ENCODE results near the gene COX7A1. TPM values are rescaled to one million over a fixed set of nuclear protein-coding genes. Genes with fewer than 3 reads are reported as not detected.

Gene COX7A1
- total RNA-seq, 1 donor from 2014 or later, result 64.2 TPM

- Histone ChIP-seq H3K27ac (no peak overlapping the region), H3K9me3 (no peaks in the 10 kb centered on the region), H3K36me3 (peaks cover 10% of the 10 kb centered on the region), H3K4me3 (no peak overlapping the region), H3K4me1 (no peaks in the 10 kb centered on the region), H3K27me3 (ENCODE audit: low read depth) (no peaks in the 10 kb centered on the region)
- TF ChIP-seq, protein P1, sequence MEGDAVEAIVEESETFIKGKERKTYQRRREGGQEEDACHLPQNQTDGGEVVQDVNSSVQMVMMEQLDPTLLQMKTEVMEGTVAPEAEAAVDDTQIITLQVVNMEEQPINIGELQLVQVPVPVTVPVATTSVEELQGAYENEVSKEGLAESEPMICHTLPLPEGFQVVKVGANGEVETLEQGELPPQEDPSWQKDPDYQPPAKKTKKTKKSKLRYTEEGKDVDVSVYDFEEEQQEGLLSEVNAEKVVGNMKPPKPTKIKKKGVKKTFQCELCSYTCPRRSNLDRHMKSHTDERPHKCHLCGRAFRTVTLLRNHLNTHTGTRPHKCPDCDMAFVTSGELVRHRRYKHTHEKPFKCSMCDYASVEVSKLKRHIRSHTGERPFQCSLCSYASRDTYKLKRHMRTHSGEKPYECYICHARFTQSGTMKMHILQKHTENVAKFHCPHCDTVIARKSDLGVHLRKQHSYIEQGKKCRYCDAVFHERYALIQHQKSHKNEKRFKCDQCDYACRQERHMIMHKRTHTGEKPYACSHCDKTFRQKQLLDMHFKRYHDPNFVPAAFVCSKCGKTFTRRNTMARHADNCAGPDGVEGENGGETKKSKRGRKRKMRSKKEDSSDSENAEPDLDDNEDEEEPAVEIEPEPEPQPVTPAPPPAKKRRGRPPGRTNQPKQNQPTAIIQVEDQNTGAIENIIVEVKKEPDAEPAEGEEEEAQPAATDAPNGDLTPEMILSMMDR (IDR thresholded peaks at IDR 0.05), result no peak
- DNase-seq (no peak), ATAC-seq (no peak)
- intact Hi-C loops (cut with DNase I), result no loop called here
Observed at GRCh38 chr19:36106441-36106840, 45.8 kb downstream of the COX7A1 start.

GRCh38 chr19:36103842-36104552, 48.2 kb downstream of the COX7A1 start:
- ATAC-seq, result no peak
- Histone ChIP-seq H3K9me3 (no peaks in the 10 kb centered on the region), H3K4me3 (no peak overlapping the region), H3K27me3 (ENCODE audit: low read depth) (no peaks in the 10 kb centered on the region), H3K27ac (no peak overlapping the region), H3K36me3 (no peaks in the 10 kb centered on the region), H3K4me1 (no peaks in the 10 kb centered on the region)
- intact Hi-C loops (cut with DNase I), result no loop called here
- TF ChIP-seq, protein P1 (IDR thresholded peaks at IDR 0.05), result no peak
- no peak for DNase-seq

DNA sequence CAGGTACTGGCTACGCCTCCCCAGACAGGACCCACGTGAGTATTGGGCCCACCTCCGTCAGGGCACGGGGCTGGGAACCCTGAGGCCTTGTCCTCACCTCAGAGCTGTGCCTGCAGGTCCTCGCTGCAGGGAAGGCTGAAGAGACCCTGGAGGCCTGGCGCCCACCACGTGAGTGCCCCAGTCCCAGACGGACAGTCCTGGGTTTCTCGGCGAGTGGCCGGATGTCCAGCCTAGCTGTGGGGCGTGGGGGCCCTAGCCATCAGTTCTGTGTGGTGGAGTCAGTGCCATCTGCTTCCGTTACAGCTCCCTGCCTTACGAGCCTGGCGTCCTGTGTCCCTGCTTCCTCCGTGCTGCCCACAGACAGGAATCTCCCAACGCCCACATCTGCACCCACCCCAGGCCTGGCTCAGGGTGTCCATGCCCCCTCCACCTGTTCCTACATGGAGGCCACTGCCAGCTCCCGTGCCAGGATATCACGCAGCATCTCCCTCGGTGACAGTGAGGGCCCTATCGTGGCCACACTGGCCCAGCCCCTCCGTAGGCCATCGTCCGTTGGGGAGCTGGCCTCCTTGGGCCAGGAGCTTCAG, 49.1 kb downstream of the COX7A1 start:
- no peak for DNase-seq
- no peaks in the 10 kb centered on the region for H3K27me3 ChIP-seq (ENCODE audit: low read depth)
- no peaks in the 10 kb centered on the region for H3K36me3 ChIP-seq

DNA sequence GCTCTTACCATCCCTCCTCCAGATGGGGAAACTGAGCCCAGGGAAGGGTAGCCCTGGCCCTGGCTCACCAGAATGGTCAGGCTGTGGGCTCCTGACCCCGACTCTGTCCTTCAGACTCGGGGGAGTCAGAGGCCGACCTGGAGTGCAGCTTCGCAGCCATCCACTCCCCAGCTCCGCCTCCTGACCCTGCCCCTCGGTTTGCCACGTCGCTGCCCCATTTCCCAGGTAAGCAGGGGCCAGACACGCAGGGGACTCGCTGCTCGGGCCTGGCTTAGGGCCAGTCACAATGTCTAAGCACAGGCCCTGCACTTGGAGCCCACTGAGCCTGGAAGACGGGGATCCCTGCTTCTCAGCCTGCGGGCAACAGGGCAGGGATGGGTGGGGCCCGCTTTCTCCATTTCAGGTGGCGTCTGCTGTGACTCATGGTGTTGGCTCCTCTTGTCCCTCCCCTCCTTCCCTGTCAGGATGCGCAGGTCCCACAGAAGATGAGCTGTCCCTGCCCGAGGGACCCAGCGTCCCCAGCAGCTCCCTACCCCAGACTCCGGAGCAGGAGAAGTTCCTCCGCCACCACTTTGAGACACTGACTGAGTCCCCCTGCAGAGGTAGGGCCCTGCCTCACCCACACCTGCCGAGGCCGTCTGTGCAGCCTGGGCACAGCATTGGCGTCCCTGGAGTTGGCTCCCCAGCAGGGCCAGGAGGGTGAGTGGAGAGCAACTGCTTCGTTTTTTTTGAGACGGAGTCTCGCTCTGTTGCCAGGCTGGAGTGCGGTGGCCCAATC, 50.5 kb downstream of the COX7A1 start:
- H3K4me1 ChIP-seq, result no peaks in the 10 kb centered on the region
- no peak overlapping the region for H3K27ac ChIP-seq
- no peaks in the 10 kb centered on the region for H3K36me3 ChIP-seq
- DNase-seq, result no peak
- no peaks in the 10 kb centered on the region for H3K9me3 ChIP-seq
- TF ChIP-seq, protein P1 (IDR thresholded peaks at IDR 0.05), result no peak
- H3K4me3 ChIP-seq, result no peak overlapping the region
- H3K27me3 ChIP-seq (ENCODE audit: low read depth), result no peaks in the 10 kb centered on the region
- no peak for ATAC-seq
- intact Hi-C loops (cut with DNase I), result no loop called here

More for the DNA sequence above, 49.1 kb downstream of the COX7A1 start:
- Histone ChIP-seq H3K4me1 (no peaks in the 10 kb centered on the region), H3K27ac (no peak overlapping the region), H3K4me3 (no peak overlapping the region), H3K9me3 (no peaks in the 10 kb centered on the region)
- intact Hi-C loops (cut with DNase I), result no loop called here
- TF ChIP-seq, protein P1 (IDR thresholded peaks at IDR 0.05), result no peak
- ATAC-seq, result no peak

Other genes starting within 250 kb of the COX7A1 start
- gene HCST, start 249.9 kb downstream of the COX7A1 start, total RNA-seq, result 43.3 TPM
- gene TYROBP, start 244.2 kb downstream of the COX7A1 start, total RNA-seq, result 460 TPM
- gene LRFN3, start 216.1 kb downstream of the COX7A1 start, total RNA-seq, result 14.6 TPM
- 14.4 TPM for gene SDHAF1, start 157.3 kb downstream of the COX7A1 start, total RNA-seq
- gene SYNE4, start 143.6 kb downstream of the COX7A1 start, total RNA-seq, result 8.9 TPM
- 21.0 TPM for gene ALKBH6, start 138.2 kb downstream of the COX7A1 start, total RNA-seq
- 8.1 TPM for gene CLIP3, start 119.6 kb downstream of the COX7A1 start, total RNA-seq
- 5.5 TPM for gene THAP8, start 98.2 kb downstream of the COX7A1 start, total RNA-seq
- gene WDR62, start 97.5 kb downstream of the COX7A1 start, total RNA-seq, result 1.3 TPM
- gene OVOL3, start 41.3 kb downstream of the COX7A1 start, total RNA-seq, result not detected
- 38.7 TPM for gene POLR2I, start 37.6 kb downstream of the COX7A1 start, total RNA-seq
- 90.2 TPM for gene TBCB, start 37.0 kb downstream of the COX7A1 start, total RNA-seq
- gene CAPNS1, start 12.4 kb downstream of the COX7A1 start, total RNA-seq, result 584 TPM
- gene ZNF565, start 62.2 kb upstream of the COX7A1 start, total RNA-seq, result 3.7 TPM
- gene ZNF146, start 62.7 kb upstream of the COX7A1 start, total RNA-seq, result 37.3 TPM
- 7.7 TPM for gene ZFP14, start 226.8 kb upstream of the COX7A1 start, total RNA-seq

All from lower lobe of right lung (tissue), 2 donors.